HG03558 (cell line): ENCODE measurements around the gene CTTNBP2.

Experiments used
- ATAC-seq: cut with Tn5 transposase; IDR thresholded peaks from one replicate; pipeline ENCODE4 v1.9.1; 2021; ENCODE audit warnings: moderate number of reproducible peaks; ENCODE audit not compliant: unreplicated experiment; ENCODE audit errors: extremely low read depth

Gene CTTNBP2

DNA sequence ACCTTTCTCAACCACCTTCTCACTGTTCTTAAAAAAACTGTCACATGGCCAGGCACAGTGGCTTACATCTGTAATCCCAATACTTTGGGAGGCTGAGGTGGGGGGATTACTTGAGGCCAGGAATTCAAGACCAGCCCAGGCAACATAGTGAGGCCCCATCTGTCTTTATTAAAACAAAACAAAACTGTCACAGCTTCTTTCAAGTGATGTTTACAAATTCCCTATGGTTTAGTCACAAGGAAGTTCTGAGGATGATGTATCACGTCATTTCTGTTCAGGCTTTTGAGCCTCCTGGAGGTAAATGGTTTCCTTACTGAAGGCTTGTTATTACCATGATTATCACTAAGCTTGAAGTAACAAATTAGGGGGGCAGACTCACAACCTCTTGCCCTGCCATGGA, 207.2 kb downstream of the CTTNBP2 start:
- ATAC-seq: no peak

- ATAC-seq: no peak
Measured at GRCh38 chr7:117665368-117665767, 207.9 kb downstream of the CTTNBP2 start.

DNA sequence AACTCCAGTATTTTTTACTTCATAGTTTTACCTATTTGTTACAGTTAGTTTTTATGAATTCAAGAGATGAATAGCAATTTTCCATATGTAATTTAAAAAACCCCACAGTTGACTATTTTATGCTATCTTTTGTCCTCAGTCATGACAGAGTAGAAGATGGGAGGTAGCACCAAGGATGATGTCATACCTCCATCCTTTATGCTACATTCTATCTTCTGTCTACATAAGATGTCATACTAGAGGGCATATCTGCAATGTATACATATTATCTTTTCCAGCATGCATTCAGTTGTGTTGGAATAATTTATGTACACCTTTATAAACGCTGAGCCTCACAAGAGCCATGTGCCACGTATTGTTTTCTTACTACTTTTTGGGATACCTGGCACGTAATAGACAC, 209.2 kb downstream of the CTTNBP2 start:
- no peak for ATAC-seq

- no peak for ATAC-seq
Measured at GRCh38 chr7:117661328-117661727, 211.9 kb downstream of the CTTNBP2 start.
